Smooth muscle cell (in vitro differentiated cells): ENCODE data around the gene CHD6. TPM values are rescaled to one million over a fixed set of nuclear protein-coding genes. Genes with fewer than 3 reads are reported as not detected.

ENCODE experiments used
- DNase-seq: peaks from one replicate; lab custom pipeline; 2025; ENCODE audit not compliant: unreplicated experiment; lab: John Stamatoyannopoulos, UW
- H2AFZ ChIP-seq: fragments of 200-600 bp; sonication (generic); 2 replicates; pipeline ENCODE4 v1.6.0; 2016; ENCODE audit warnings: antibody characterized with exemption, low read depth, mild to moderate bottlenecking
- H3F3A ChIP-seq: fragments of 200-600 bp; sonication (generic); 2 replicates; pipeline ENCODE4 v1.6.0; 2017; ENCODE audit warnings: antibody characterized with exemption, low read depth
- H3K27ac ChIP-seq: fragments of 200-600 bp; sonication (generic); 2 replicates; pipeline ENCODE4 v1.5.1; 2016; ENCODE audit warnings: low read depth, mild to moderate bottlenecking
- H3K27me3 ChIP-seq: fragments of 200-600 bp; sonication (generic); 2 replicates; pipeline ENCODE4 v1.6.1; 2016; ENCODE audit warnings: low read depth, mild to moderate bottlenecking
- H3K36me3 ChIP-seq: fragments of 200-600 bp; sonication (generic); 2 replicates; pipeline ENCODE4 v1.5.1; 2016; ENCODE audit warnings: low read depth
- H3K4me1 ChIP-seq: fragments of 200-600 bp; sonication (generic); 2 replicates; pipeline ENCODE4 v1.5.1; 2016; ENCODE audit warnings: low read depth
- H3K4me2 ChIP-seq: fragments of 200-600 bp; sonication (generic); 2 replicates; pipeline ENCODE4 v1.6.0; 2016; ENCODE audit warnings: mild to moderate bottlenecking
- H3K4me3 ChIP-seq: fragments of 200-600 bp; sonication (generic); 2 replicates; pipeline ENCODE4 v1.5.1; 2016; ENCODE audit warnings: mild to moderate bottlenecking
- H3K79me2 ChIP-seq: fragments of 200-600 bp; sonication (generic); 2 replicates; pipeline ENCODE4 v1.6.0; 2016; ENCODE audit warnings: low read depth, mild to moderate bottlenecking
- H3K9ac ChIP-seq: fragments of 200-600 bp; sonication (generic); 2 replicates; pipeline ENCODE4 v1.6.0; 2016; ENCODE audit warnings: low read depth
- H3K9me3 ChIP-seq: fragments of 200-600 bp; sonication (generic); replicated peaks from 2 replicates; pipeline ENCODE4 v1.5.1; 2016; ENCODE audit warnings: low read depth
- H4K20me1 ChIP-seq: fragments of 200-600 bp; sonication (generic); 2 replicates; pipeline ENCODE4 v1.6.0; 2016; ENCODE audit warnings: low read depth
- WGBS: methylation state at CpG from one replicate; pipeline ENCODE4 v1.1.7; 2016; ENCODE audit warnings: low lambda C conversion rate; 5-methylcytosine and 5-hydroxymethylcytosine counted together
- polyA plus RNA-seq: library from polyadenylated mRNA; unstranded; fragments of >200 nt; fragmentation: Nextera tagmentation; extraction: Ambion mirVana; gene quantifications from 2 replicates; pipeline ENCODE4 v1.2.1, GENCODE V29; 2016
- total RNA-seq: library from RNA; depleted of rRNA; stranded (reverse); fragments of >200 nt; gene quantifications from 2 replicates; pipeline ENCODE4 v1.2.3, GENCODE V29; 2014
- TF ChIP-seq, protein P1 (sequence below): fragments of 200-600 bp; sonication (generic); IDR thresholded peaks from 2 replicates; pipeline ENCODE4 v1.5.1; 2017; ENCODE audit warnings: borderline replicate concordance, mild to moderate bottlenecking, antibody characterized with exemption; ENCODE audit not compliant: insufficient read depth, poor library complexity, severe bottlenecking

Gene CHD6
- total and polyA plus RNA-seq, 2 experiments from 2014 or later = 41.7 to 47.8 TPM

DNA sequence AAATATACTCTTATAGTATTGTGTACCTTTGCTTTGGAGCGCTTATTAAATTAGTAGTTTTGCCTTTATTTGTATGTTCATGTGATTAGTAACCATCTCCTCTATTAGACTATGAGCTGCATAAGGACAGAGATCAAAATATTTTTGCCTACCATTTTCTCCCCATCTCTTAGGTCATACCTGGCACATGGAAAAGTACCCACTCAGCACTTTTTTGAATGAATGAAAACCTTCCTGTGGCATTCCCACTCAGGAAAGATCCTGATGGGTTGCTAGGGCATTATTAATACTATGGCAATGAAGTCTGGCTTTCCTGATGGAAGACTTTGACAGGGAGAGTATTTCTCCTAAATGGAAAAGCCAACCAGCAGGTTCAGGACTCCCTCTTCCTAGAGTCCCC, 20.3 kb upstream of the CHD6 start:
- Histone ChIP-seq H3K79me2 (no peaks in the 10 kb centered on the region), H3F3A (no peaks in the 10 kb centered on the region), H3K27me3 (peaks cover 9% of the 10 kb centered on the region), H3K9me3 (no peaks in the 10 kb centered on the region), H3K4me2 (no peak overlapping the region), H2AFZ (no peak overlapping the region), H3K27ac (no peak overlapping the region), H3K4me1 (peaks cover 6% of the 10 kb centered on the region), H4K20me1 (no peaks in the 10 kb centered on the region), H3K36me3 (no peaks in the 10 kb centered on the region), H3K9ac (no peak overlapping the region), H3K4me3 (no peak overlapping the region)
- no peak for DNase-seq
- 98% methylated on average over 1 of the region's 1 CpG for WGBS
- TF ChIP-seq, protein P1, sequence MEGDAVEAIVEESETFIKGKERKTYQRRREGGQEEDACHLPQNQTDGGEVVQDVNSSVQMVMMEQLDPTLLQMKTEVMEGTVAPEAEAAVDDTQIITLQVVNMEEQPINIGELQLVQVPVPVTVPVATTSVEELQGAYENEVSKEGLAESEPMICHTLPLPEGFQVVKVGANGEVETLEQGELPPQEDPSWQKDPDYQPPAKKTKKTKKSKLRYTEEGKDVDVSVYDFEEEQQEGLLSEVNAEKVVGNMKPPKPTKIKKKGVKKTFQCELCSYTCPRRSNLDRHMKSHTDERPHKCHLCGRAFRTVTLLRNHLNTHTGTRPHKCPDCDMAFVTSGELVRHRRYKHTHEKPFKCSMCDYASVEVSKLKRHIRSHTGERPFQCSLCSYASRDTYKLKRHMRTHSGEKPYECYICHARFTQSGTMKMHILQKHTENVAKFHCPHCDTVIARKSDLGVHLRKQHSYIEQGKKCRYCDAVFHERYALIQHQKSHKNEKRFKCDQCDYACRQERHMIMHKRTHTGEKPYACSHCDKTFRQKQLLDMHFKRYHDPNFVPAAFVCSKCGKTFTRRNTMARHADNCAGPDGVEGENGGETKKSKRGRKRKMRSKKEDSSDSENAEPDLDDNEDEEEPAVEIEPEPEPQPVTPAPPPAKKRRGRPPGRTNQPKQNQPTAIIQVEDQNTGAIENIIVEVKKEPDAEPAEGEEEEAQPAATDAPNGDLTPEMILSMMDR = no peak

DNA sequence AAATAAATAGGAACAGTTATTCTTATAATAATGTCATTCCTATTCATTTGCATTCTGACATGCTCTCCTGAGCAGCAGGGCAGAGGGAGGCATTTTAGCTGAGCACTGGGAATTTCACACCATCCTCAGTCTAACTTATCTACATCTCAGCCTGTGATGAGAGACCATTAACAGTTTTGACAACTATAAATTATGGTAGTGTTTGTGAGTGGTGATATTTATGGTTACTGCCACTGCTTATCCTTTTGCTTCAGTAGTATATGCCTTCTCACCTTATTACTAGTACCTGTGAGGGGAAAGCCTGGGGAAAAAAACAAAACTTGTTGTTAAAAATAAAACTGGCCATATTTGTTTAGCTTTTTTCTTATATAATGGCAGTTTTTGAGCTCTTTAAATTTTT, 17.0 kb upstream of the CHD6 start:
- no peaks in the 10 kb centered on the region for H3K79me2 ChIP-seq
- no peak overlapping the region for H2AFZ ChIP-seq
- H3F3A ChIP-seq = no peaks in the 10 kb centered on the region
- H3K4me2 ChIP-seq = no peak overlapping the region
- TF ChIP-seq, protein P1 = no peak
- no peak for DNase-seq
- H3K27me3 ChIP-seq = peaks cover 9% of the 10 kb centered on the region
- no peak overlapping the region for H3K27ac ChIP-seq
- no peaks in the 10 kb centered on the region for H3K36me3 ChIP-seq
- no peaks in the 10 kb centered on the region for H4K20me1 ChIP-seq
- no peaks in the 10 kb centered on the region for H3K9me3 ChIP-seq
- no peak overlapping the region for H3K9ac ChIP-seq
- no peak overlapping the region for H3K4me3 ChIP-seq
- peaks cover 4% of the 10 kb centered on the region for H3K4me1 ChIP-seq

DNA sequence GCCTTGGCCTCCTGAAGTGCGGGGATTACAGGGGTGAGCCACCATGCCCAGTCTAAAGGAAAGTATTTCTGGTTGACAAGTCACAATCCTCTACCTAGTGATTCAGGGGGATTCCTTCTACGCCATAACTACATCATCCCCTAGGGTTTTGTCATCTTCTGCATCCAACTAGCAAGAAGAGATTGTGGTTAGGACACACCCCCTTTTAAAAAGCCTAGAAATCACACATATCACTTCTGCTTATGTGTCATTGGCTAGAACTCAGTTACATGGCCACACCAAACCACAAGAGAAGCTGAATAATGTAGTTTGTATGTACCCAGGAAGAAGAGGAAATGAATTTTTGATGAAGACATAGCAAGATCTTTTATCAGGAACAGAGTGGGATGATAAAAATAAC, 14.7 kb upstream of the CHD6 start:
- 74% methylated on average over 2 of the region's 2 CpGs for WGBS
- Histone ChIP-seq H3K4me2 (no peak overlapping the region), H3K9me3 (no peaks in the 10 kb centered on the region), H3F3A (no peaks in the 10 kb centered on the region), H3K4me1 (no peaks in the 10 kb centered on the region), H3K27me3 (peaks cover 9% of the 10 kb centered on the region), H3K4me3 (no peak overlapping the region), H3K9ac (no peak overlapping the region), H3K27ac (no peak overlapping the region), H3K36me3 (no peaks in the 10 kb centered on the region), H4K20me1 (no peaks in the 10 kb centered on the region), H2AFZ (no peak overlapping the region), H3K79me2 (no peaks in the 10 kb centered on the region)
- no peak for DNase-seq
- TF ChIP-seq, protein P1 = no peak

DNA sequence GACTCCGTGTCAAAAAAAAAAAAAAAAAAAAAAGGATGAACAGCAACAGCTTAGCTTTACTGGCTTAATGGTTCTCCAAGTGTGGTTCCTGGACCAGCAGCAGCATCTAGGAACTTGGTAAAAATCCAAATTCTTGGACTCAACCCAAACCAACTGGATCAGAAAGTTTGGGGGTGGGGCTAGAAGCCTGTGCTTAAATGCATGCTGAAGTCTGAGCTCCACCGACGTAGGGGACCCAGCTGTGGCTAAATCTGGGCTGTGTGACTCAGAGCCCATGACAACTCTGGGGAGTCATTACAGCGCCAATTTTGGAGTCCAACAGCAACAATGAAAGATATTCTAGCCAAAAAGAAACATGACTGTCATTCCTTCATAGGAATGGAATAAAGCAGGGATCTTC, 13.6 kb upstream of the CHD6 start:
- Histone ChIP-seq H3K9ac (no peak overlapping the region), H3K4me2 (no peak overlapping the region), H3K27ac (no peak overlapping the region), H4K20me1 (no peaks in the 10 kb centered on the region), H3K79me2 (no peaks in the 10 kb centered on the region), H3K4me1 (no peaks in the 10 kb centered on the region), H3K36me3 (no peaks in the 10 kb centered on the region), H2AFZ (no peak overlapping the region), H3K9me3 (no peaks in the 10 kb centered on the region), H3K4me3 (no peak overlapping the region), H3K27me3 (peaks cover 6% of the 10 kb centered on the region), H3F3A (no peaks in the 10 kb centered on the region)
- no peak for DNase-seq
- WGBS = 44% methylated on average over 4 of the region's 4 CpGs
- TF ChIP-seq, protein P1 = no peak
